ENCODE measurements around the gene TMEM131.

- TF ChIP-seq CTCF (conservative IDR thresholded peaks at IDR 0.05; ENCODE audit: low read depth, low read length) (no peak), EZH2 (IDR thresholded peaks at IDR 0.05; ENCODE audit: borderline replicate concordance, low read depth, low read length, poor library complexity, severe bottlenecking) (no peak)
Observed at GRCh38 chr2:97763176-97763845, 232.4 kb downstream of the TMEM131 start.
